HepG2 (cell line): ENCODE data around the gene CCDC175. TPM values are rescaled to one million over a fixed set of nuclear protein-coding genes. Genes with fewer than 3 reads are reported as not detected.

ENCODE experiments used
- NKX3-1 ChIP-seq: sonication (generic); formaldehyde crosslinking; IDR thresholded peaks from 2 replicates; pipeline ENCODE4 v1.5.0; 2020; ENCODE audit warnings: missing genetic modification reagents
- PITX1 ChIP-seq: sonication (generic); formaldehyde crosslinking; IDR thresholded peaks from 2 replicates; pipeline ENCODE4 v1.5.1; 2020; ENCODE audit warnings: mild to moderate bottlenecking, missing genetic modification reagents
- SATB2 ChIP-seq: sonication (generic); formaldehyde crosslinking; IDR thresholded peaks from 2 replicates; pipeline ENCODE4 v1.5.0; 2020; ENCODE audit warnings: missing genetic modification reagents
- THYN1 ChIP-seq: sonication (generic); formaldehyde crosslinking; IDR thresholded peaks from 2 replicates; pipeline ENCODE4 v1.8.1; 2023; ENCODE audit warnings: low read depth, mild to moderate bottlenecking, moderate library complexity, missing genetic modification reagents, borderline replicate concordance
- XBP1 ChIP-seq: sonication (generic); formaldehyde crosslinking; IDR thresholded peaks from 2 replicates; pipeline ENCODE4 v1.5.0; 2020; ENCODE audit warnings: missing genetic modification reagents
- ZC3H13 ChIP-seq: sonication (generic); formaldehyde crosslinking; IDR thresholded peaks from 2 replicates; pipeline ENCODE4 v1.8.1; 2023; ENCODE audit warnings: mild to moderate bottlenecking, missing genetic modification reagents, moderate library complexity
- ZNF124 ChIP-seq: sonication (generic); formaldehyde crosslinking; IDR thresholded peaks from 2 replicates; pipeline ENCODE4 v1.4.0; 2020; ENCODE audit warnings: missing genetic modification reagents
- polyA plus RNA-seq, 8 experiments: library from polyadenylated mRNA; depleted of rRNA in 3 of 8; stranded (reverse) in 7 of 8; unstranded in 1 of 8; fragments of >200 nt; fragmentation: Illumina TruSeq in 4 of 8; extraction: Trizol in 4 of 8; gene quantifications; 2 replicates each; pipeline versions ENCODE4 v1.2.1 to v1.2.3, GENCODE V29; 2011 to 2016; ENCODE audit warnings: low read depth in 4 of 8, missing spikeins in 1 of 8, mixed read lengths in 1 of 8; ENCODE audit not compliant: insufficient read depth in 1 of 8
- total RNA-seq, 5 experiments: library from RNA; depleted of rRNA; stranded (reverse); fragments of >200 nt; fragmentation: Illumina TruSeq; extraction: Trizol; gene quantifications; 2 replicates each; pipeline ENCODE4 v1.2.3, GENCODE V29; 2016; ENCODE audit warnings: low read depth in 1 of 5
- TF ChIP-seq, protein P1 (sequence below): IDR thresholded peaks from 2 replicates; pipeline ENCODE4 v1.6.1; 2016; ENCODE audit warnings: mild to moderate bottlenecking
- TF ChIP-seq, protein P2 (sequence below): sonication (generic); formaldehyde crosslinking; IDR thresholded peaks from 2 replicates; pipeline ENCODE4 v1.4.0; 2020; ENCODE audit warnings: missing genetic modification reagents, borderline replicate concordance
- TF ChIP-seq, protein P3 (sequence below): sonication (generic); formaldehyde crosslinking; IDR thresholded peaks from 2 replicates; pipeline ENCODE4 v1.4.0; 2020; ENCODE audit warnings: mild to moderate bottlenecking, missing genetic modification reagents
- TF ChIP-seq, protein P4 (sequence below): sonication (generic); formaldehyde crosslinking; conservative IDR thresholded peaks from 2 replicates; pipeline ENCODE4 v1.4.0; 2020; ENCODE audit warnings: mild to moderate bottlenecking, missing genetic modification reagents, moderate library complexity
- TF ChIP-seq, protein P5 (sequence below): sonication (generic); formaldehyde crosslinking; IDR thresholded peaks from 2 replicates; pipeline ENCODE4 v1.4.0; 2020; ENCODE audit warnings: low read depth, mild to moderate bottlenecking, missing genetic modification reagents

CCDC175 gene
- total and polyA plus RNA-seq, 2 of the 13 experiments (the other 11 are each of a cell fraction or from before 2014, with no cell fraction given): not detected

DNA sequence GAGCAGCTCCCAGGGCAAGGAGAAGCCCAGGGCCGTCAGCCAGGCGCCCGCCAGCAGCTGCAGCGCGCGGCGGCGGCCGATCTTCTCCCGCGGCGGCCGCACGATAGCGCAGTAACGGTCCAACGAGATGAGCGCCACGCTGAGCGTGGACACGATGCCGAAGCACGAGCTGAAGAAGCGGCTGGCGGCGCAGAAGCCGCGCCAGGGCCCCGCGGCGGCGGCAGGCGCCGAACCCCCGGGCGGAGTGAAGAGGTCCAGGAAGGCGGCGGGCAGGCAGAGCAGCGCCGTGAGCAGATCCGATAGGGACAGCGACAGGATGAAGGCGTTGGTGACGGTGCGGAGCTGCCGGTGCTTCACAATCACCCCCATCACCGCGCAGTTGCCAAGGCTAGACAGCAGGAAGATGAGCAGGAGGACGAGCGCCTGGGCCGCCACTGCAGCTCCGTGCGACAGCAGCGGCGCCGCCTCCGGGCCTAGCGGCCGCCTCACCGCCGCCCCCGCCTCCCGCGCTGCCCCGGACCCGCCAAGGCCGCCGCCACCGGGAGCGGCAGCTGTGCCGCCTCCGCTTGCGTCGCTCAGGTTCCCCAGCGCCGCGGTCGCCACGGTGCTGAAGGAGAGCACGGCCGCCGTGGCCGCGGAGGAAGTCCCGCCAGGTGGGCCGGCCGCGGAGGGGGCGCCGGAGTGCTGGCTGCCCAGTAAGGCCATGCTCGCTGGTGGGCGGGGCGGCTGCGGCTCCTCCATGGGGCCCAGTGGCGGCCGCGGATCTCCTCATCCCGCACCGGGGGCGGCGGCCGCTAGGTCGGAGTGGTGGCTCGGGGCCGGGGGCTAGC, 111.9 kb downstream of the CCDC175 start (continued):
- TF ChIP-seq, protein P1, sequence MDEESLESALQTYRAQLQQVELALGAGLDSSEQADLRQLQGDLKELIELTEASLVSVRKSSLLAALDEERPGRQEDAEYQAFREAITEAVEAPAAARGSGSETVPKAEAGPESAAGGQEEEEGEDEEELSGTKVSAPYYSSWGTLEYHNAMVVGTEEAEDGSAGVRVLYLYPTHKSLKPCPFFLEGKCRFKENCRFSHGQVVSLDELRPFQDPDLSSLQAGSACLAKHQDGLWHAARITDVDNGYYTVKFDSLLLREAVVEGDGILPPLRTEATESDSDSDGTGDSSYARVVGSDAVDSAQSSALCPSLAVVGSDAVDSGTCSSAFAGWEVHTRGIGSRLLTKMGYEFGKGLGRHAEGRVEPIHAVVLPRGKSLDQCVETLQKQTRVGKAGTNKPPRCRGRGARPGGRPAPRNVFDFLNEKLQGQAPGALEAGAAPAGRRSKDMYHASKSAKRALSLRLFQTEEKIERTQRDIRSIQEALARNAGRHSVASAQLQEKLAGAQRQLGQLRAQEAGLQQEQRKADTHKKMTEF: no peak
- TF ChIP-seq, protein P2, sequence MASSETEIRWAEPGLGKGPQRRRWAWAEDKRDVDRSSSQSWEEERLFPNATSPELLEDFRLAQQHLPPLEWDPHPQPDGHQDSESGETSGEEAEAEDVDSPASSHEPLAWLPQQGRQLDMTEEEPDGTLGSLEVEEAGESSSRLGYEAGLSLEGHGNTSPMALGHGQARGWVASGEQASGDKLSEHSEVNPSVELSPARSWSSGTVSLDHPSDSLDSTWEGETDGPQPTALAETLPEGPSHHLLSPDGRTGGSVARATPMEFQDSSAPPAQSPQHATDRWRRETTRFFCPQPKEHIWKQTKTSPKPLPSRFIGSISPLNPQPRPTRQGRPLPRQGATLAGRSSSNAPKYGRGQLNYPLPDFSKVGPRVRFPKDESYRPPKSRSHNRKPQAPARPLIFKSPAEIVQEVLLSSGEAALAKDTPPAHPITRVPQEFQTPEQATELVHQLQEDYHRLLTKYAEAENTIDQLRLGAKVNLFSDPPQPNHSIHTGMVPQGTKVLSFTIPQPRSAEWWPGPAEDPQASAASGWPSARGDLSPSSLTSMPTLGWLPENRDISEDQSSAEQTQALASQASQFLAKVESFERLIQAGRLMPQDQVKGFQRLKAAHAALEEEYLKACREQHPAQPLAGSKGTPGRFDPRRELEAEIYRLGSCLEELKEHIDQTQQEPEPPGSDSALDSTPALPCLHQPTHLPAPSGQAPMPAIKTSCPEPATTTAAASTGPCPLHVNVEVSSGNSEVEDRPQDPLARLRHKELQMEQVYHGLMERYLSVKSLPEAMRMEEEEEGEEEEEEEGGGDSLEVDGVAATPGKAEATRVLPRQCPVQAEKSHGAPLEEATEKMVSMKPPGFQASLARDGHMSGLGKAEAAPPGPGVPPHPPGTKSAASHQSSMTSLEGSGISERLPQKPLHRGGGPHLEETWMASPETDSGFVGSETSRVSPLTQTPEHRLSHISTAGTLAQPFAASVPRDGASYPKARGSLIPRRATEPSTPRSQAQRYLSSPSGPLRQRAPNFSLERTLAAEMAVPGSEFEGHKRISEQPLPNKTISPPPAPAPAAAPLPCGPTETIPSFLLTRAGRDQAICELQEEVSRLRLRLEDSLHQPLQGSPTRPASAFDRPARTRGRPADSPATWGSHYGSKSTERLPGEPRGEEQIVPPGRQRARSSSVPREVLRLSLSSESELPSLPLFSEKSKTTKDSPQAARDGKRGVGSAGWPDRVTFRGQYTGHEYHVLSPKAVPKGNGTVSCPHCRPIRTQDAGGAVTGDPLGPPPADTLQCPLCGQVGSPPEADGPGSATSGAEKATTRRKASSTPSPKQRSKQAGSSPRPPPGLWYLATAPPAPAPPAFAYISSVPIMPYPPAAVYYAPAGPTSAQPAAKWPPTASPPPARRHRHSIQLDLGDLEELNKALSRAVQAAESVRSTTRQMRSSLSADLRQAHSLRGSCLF (CRISPR knock-in tag): no peak
- TF ChIP-seq ZNF124 (no peak), NKX3-1 (no peak), XBP1 (no peak), THYN1 (CRISPR knock-in tag) (no peak), SATB2 (CRISPR knock-in tag) (no peak), PITX1 (CRISPR knock-in tag) (no peak), ZC3H13 (CRISPR knock-in tag) (no peak; the same call in 1 of the 2 replicates)
- TF ChIP-seq, protein P3, sequence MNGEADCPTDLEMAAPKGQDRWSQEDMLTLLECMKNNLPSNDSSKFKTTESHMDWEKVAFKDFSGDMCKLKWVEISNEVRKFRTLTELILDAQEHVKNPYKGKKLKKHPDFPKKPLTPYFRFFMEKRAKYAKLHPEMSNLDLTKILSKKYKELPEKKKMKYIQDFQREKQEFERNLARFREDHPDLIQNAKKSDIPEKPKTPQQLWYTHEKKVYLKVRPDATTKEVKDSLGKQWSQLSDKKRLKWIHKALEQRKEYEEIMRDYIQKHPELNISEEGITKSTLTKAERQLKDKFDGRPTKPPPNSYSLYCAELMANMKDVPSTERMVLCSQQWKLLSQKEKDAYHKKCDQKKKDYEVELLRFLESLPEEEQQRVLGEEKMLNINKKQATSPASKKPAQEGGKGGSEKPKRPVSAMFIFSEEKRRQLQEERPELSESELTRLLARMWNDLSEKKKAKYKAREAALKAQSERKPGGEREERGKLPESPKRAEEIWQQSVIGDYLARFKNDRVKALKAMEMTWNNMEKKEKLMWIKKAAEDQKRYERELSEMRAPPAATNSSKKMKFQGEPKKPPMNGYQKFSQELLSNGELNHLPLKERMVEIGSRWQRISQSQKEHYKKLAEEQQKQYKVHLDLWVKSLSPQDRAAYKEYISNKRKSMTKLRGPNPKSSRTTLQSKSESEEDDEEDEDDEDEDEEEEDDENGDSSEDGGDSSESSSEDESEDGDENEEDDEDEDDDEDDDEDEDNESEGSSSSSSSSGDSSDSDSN (CRISPR knock-in tag): peak; percentile 71; the same call in 1 of the 2 replicates
- TF ChIP-seq, protein P4, sequence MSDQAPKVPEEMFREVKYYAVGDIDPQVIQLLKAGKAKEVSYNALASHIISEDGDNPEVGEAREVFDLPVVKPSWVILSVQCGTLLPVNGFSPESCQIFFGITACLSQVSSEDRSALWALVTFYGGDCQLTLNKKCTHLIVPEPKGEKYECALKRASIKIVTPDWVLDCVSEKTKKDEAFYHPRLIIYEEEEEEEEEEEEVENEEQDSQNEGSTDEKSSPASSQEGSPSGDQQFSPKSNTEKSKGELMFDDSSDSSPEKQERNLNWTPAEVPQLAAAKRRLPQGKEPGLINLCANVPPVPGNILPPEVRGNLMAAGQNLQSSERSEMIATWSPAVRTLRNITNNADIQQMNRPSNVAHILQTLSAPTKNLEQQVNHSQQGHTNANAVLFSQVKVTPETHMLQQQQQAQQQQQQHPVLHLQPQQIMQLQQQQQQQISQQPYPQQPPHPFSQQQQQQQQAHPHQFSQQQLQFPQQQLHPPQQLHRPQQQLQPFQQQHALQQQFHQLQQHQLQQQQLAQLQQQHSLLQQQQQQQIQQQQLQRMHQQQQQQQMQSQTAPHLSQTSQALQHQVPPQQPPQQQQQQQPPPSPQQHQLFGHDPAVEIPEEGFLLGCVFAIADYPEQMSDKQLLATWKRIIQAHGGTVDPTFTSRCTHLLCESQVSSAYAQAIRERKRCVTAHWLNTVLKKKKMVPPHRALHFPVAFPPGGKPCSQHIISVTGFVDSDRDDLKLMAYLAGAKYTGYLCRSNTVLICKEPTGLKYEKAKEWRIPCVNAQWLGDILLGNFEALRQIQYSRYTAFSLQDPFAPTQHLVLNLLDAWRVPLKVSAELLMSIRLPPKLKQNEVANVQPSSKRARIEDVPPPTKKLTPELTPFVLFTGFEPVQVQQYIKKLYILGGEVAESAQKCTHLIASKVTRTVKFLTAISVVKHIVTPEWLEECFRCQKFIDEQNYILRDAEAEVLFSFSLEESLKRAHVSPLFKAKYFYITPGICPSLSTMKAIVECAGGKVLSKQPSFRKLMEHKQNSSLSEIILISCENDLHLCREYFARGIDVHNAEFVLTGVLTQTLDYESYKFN (CRISPR knock-in tag): no peak
- TF ChIP-seq, protein P5, sequence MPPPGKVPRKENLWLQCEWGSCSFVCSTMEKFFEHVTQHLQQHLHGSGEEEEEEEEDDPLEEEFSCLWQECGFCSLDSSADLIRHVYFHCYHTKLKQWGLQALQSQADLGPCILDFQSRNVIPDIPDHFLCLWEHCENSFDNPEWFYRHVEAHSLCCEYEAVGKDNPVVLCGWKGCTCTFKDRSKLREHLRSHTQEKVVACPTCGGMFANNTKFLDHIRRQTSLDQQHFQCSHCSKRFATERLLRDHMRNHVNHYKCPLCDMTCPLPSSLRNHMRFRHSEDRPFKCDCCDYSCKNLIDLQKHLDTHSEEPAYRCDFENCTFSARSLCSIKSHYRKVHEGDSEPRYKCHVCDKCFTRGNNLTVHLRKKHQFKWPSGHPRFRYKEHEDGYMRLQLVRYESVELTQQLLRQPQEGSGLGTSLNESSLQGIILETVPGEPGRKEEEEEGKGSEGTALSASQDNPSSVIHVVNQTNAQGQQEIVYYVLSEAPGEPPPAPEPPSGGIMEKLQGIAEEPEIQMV (CRISPR knock-in tag): peak; percentile 27; the same call in 1 of the 2 replicates
